NB4 (cell line): ENCODE measurements around the gene ABCB1.

Experiments used
- DNase-seq: peaks from one replicate; pipeline ENCODE4 v3.0.0; 2010; ENCODE audit warnings: low read depth
- H3K4me3 ChIP-seq: one replicate; pipeline ENCODE4 v1.5.1; 2011; ENCODE audit warnings: mild to moderate bottlenecking, low read depth, low read length, moderate library complexity
- CTCF ChIP-seq: IDR thresholded peaks from one replicate; pipeline ENCODE4 v1.5.1; 2012; ENCODE audit warnings: low read depth, low read length
- MAX ChIP-seq: IDR thresholded peaks from 2 replicates; pipeline ENCODE4 v1.6.1; 2011; ENCODE audit warnings: low read depth, low read length
- MYC ChIP-seq: IDR thresholded peaks from 2 replicates; pipeline ENCODE4 v1.6.1; 2011; ENCODE audit warnings: low read depth, low read length
- POLR2A ChIP-seq: IDR thresholded peaks from 2 replicates; pipeline ENCODE4 v1.6.1; 2011; ENCODE audit warnings: mild to moderate bottlenecking; ENCODE audit not compliant: insufficient read length; ENCODE audit errors: extremely low read depth

ABCB1 gene

GRCh38 chr7:87506246-87507180 lies 94.2 kb downstream of the ABCB1 start:
- no peak for TF ChIP-seq MYC
- TF ChIP-seq MAX = no peak
- TF ChIP-seq CTCF = no peak
- DNase-seq = peak; percentile 38
- H3K4me3 ChIP-seq = no peak overlapping the region

- no peak for DNase-seq
- H3K4me3 ChIP-seq = no peak overlapping the region
- no peak for TF ChIP-seq POLR2A
- TF ChIP-seq CTCF = no peak
- no peak for TF ChIP-seq MAX
- no peak for TF ChIP-seq MYC
Measured at GRCh38 chr7:87505557-87506245, 95.0 kb downstream of the ABCB1 start.

- no peak overlapping the region for H3K4me3 ChIP-seq
- TF ChIP-seq MYC (no peak), CTCF (no peak)
- DNase-seq = no peak
Measured at GRCh38 chr7:87505122-87505521, 95.6 kb downstream of the ABCB1 start.

- no peak overlapping the region for H3K4me3 ChIP-seq
- TF ChIP-seq POLR2A = no peak
- TF ChIP-seq CTCF = no peak
- no peak for TF ChIP-seq MAX
- TF ChIP-seq MYC = no peak
- no peak for DNase-seq
Measured at GRCh38 chr7:87499494-87499893, 101.2 kb downstream of the ABCB1 start.

- H3K4me3 ChIP-seq = no peak overlapping the region
- no peak for DNase-seq
- TF ChIP-seq MYC (no peak), MAX (no peak), POLR2A (no peak), CTCF (no peak)
Measured at GRCh38 chr7:87498893-87499292, 101.8 kb downstream of the ABCB1 start.
